ENCODE results near the gene ACTRT2. TPM values are rescaled to one million over a fixed set of nuclear protein-coding genes. Genes with fewer than 3 reads are reported as not detected.
A peak's percentile ranks its signal among the peaks of the same experiment; 100 is the strongest.

The ACTRT2 gene
- total RNA-seq, 2 experiments from 2014 or later, result not detected

DNA sequence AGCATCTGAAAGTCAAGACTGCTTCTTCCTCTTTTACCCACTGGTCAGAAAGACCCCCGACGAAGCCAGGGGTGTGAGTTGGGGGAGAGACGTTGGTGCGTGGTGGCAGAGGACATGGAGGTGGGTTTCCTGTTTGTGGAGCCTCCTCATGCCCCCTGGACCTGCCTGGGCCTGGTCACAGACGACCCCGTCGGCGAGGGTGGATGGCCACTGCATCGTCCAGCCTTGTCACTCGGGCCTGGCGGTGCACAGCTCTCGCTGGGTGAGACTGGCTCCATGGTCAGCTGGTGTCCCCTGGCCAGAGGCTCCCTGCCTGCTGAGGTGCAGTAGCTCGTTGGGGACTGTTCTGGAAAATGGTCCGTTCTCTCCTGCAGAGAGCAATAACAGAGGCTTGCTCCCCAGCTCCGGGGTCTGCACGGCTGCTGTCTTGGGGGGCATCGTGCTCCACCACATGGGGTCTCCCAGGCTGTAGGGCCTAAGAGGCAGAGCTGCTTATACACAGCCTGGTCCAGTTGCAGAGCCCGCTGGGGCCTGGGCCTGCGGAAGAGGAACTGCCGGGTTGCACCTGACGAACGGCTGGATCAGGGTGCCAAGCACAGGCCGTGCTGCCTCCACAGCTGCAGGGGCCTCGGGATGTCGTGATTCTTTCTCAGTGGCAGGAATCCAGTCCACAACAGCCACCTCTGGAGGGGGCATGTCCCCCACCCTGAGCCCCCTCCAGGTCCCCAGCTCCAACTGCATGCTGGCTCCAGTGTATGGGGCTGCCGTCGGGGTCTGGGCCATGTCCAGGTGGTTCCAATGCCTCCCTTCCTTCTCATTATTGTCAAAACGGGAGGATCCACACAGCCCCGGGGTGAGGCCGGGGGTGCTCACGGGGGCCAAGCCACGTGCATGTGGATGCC, 18.0 kb upstream of the ACTRT2 start:
- Mint-ChIP-seq H3K27ac (no peak overlapping the region), H3K36me3 (no peaks in the 10 kb centered on the region), H3K9me3 (peaks cover 2% of the 10 kb centered on the region), H3K4me3 (no peak overlapping the region), H3K27me3 (no peaks in the 10 kb centered on the region), H3K4me1 (no peaks in the 10 kb centered on the region)
- DNase-seq, result no peak
- ATAC-seq (ENCODE audit: low read depth), result no peak
- POLR2A ChIA-PET, result no interaction called here

DNA sequence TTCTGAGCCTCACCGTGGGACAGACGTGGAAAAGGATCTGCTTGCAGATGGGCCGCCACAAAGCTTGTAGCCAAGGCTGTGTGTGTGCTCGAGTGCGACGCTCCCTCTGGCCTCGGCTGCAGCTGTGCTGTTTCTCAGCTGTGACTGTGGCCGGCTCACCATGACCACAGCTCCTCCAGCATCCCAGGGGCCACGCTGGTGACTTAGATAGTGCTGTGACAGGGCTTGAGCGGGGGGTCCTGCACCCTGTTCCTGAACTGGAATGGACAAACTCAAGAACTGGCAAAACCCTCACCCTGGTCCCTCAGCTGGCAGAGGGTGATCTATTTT, 17.4 kb upstream of the ACTRT2 start:
- no peaks in the 10 kb centered on the region for H3K36me3 Mint-ChIP-seq
- DNase-seq, result no peak

DNA sequence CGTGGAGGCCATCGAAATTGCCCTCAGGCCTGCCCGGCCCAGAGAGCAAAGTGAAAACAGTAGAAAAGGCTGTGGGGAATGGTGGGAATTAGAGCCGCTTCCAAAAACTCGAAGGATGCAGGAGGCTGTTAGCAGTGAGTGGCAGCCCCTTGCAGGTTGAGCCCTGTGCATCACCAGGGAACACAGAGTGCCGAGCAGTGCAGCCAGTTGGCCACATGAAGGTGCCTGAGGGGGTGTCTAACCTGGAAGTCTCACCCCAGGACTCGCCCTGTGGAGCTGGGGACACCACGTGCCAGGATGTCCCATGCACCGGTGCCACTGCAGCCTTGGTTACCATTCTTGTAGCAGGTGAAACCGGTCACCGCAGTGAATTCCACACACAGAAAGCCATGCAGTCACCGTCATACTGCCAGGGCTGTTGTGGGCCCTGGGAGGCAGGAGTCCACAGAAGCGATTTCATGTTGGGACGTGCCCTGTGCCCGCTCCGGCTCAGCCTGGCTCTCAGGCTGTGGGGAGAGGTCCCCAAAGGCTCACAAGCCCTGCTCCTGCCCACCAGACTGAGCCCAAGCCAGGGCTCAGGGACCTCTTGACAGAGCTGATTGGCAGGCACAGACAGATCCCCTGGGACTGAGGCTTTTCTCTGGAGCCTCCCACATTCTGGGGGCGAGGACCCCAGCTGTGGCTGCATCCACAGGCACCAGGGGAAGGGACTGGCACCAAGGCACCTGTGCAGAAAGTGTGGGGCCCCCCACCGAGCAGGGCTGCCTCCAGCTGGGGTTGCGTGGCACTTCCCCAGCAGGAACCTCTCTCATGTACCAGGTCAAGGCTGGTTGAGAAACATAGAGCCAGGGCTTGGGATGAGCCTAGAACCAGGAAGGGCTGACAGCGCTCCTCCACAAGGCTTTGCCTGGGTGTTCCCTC, 16.7 kb upstream of the ACTRT2 start:
- POLR2A ChIA-PET, result no interaction called here
- no peak for DNase-seq
- H3K4me1 Mint-ChIP-seq, result no peaks in the 10 kb centered on the region

More for the DNA sequence above, 17.4 kb upstream of the ACTRT2 start:
- Mint-ChIP-seq H3K4me1 (no peaks in the 10 kb centered on the region), H3K27me3 (no peaks in the 10 kb centered on the region), H3K27ac (no peak overlapping the region), H3K9me3 (peaks cover 4% of the 10 kb centered on the region), H3K4me3 (no peak overlapping the region)
- POLR2A ChIA-PET, result no interaction called here
- no peak for ATAC-seq (ENCODE audit: low read depth)

DNA sequence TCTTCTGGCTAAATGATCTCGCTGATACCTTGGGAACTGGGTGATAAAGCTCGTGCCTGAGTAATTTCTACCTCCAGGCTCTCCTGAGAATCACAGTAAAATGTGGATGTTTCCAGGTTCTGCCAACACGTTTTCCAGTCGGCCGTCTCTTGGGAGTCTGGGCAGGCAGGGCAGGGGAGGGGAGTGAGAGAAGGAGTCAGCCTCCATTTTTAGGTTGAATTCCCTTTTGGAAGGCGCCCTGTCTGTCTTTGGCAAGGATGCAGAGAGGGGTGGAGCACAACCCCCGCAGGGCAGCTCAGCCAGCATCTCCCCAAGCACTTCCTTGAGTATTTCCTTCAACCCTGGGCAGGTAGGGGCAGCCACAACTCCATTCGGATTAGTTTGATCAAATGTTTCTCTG, 15.5 kb upstream of the ACTRT2 start:
- no peak for DNase-seq
- Mint-ChIP-seq H3K36me3 (no peaks in the 10 kb centered on the region), H3K9me3 (peaks cover 4% of the 10 kb centered on the region), H3K27me3 (no peaks in the 10 kb centered on the region), H3K27ac (no peak overlapping the region), H3K4me3 (no peak overlapping the region), H3K4me1 (no peaks in the 10 kb centered on the region)
- POLR2A ChIA-PET, result interaction anchor here (0.7 kb wide), 1 partner anchor 160 kb away, joined by 3 read pairs; no protein-coding TSS in a partner anchor
- no peak for ATAC-seq (ENCODE audit: low read depth)

More for the DNA sequence above, 16.7 kb upstream of the ACTRT2 start:
- Mint-ChIP-seq H3K36me3 (no peaks in the 10 kb centered on the region), H3K4me3 (no peak overlapping the region), H3K27me3 (no peaks in the 10 kb centered on the region), H3K9me3 (peaks cover 4% of the 10 kb centered on the region), H3K27ac (no peak overlapping the region)
- ATAC-seq (ENCODE audit: low read depth), result no peak

DNA sequence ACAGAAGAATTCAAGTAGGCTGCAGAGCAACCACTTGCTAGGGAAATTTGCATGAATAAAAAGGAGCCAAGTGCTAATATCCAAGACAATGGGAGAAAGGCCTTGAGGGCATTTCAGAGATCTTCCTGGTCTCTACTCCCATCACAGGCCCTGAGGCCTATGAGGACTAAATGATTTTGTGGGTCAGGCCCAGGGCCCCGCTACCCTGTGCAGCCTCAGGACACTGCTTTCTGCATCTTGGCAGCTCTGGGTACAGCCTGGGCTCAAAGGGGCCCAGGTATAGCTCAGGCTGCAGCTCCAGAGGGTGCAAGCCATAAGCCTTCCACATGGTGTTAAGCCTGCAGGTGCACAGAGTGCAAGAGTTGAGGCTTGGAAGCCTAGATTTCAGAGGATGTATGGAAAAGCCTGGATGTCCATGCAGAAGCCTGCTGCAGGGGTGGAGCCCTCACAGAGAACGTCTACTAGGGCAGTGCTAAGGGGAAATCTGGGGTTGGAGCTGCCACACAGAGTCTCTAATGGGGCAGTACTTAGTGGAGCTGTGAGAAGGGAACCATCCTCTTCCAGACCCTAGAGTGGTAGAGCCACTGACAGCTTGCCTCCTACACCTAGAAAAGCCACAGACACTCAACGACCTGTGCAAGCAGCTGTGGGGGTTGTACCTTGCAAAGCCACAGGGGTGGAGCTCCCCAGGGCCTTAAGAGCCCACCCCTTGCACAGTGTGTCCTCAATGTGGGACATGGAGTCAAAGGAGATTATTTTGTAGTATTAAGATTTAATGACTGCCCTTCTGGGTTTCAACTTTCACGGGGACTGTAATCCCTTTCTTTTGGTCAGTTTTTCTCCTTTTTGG, 13.7 kb upstream of the ACTRT2 start:
- DNase-seq, result no peak
- POLR2A ChIA-PET, result interaction anchor here (0.6 kb wide), 1 partner anchor 1702 kb away, joined by 3 read pairs; no protein-coding TSS in a partner anchor
- H3K36me3 Mint-ChIP-seq, result no peaks in the 10 kb centered on the region
- no peaks in the 10 kb centered on the region for H3K4me1 Mint-ChIP-seq
- H3K27ac Mint-ChIP-seq, result no peak overlapping the region
- H3K9me3 Mint-ChIP-seq, result peaks cover 4% of the 10 kb centered on the region
- H3K4me3 Mint-ChIP-seq, result no peak overlapping the region
- H3K27me3 Mint-ChIP-seq, result no peaks in the 10 kb centered on the region
- ATAC-seq (ENCODE audit: low read depth), result no peak

DNA sequence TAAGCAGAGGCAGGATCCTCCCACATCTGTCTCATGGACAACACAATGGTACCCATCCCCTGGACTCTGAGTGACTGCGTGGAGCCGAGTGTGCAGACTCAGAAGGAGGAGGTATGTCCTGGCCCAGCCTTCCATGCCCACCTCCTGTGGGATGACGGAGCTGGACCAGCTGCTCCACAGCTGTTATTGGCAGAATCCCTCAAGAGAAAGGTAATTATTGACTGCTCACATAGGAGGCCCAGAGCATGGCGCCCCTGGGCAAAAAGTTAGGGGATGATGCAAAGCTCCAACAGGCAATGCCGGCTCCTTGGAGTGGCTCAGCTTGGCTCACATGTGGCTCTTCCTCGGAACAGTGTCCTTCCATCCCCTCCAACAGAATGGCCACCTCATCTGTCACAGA, 12.2 kb upstream of the ACTRT2 start:
- H3K27me3 Mint-ChIP-seq, result peaks cover 2% of the 10 kb centered on the region
- no peak overlapping the region for H3K4me3 Mint-ChIP-seq
- ATAC-seq (ENCODE audit: low read depth), result no peak
- POLR2A ChIA-PET, result no interaction called here
- H3K36me3 Mint-ChIP-seq, result no peaks in the 10 kb centered on the region
- peaks cover 4% of the 10 kb centered on the region for H3K9me3 Mint-ChIP-seq
- no peak overlapping the region for H3K27ac Mint-ChIP-seq
- DNase-seq, result no peak
- H3K4me1 Mint-ChIP-seq, result no peaks in the 10 kb centered on the region

DNA sequence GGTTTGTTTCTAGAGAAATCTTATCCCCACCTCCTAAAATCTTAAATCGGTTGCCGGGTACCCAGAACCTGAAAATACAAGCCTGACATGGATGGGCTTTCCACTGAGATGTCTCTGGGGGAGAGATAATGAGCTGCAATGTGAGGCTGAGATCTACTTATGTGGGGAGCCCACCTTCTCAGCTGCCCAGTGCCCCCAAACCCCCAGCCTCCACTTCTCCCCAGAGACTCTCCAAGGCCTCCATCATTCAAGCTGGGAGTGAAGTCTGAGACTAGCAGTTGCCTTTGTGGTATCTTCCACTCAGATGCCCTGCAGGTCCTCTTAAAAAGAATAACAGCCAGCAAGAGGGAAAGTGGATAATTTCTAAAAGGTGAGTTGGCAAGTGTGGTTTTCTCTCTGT, 11.7 kb upstream of the ACTRT2 start:
- ATAC-seq (ENCODE audit: low read depth) (no peak), DNase-seq (no peak)
- no peak overlapping the region for H3K4me3 Mint-ChIP-seq
- no peak overlapping the region for H3K27ac Mint-ChIP-seq
- peaks cover 4% of the 10 kb centered on the region for H3K9me3 Mint-ChIP-seq
- peaks cover 2% of the 10 kb centered on the region for H3K27me3 Mint-ChIP-seq
- no peaks in the 10 kb centered on the region for H3K4me1 Mint-ChIP-seq
- POLR2A ChIA-PET, result no interaction called here
- H3K36me3 Mint-ChIP-seq, result no peaks in the 10 kb centered on the region

DNA sequence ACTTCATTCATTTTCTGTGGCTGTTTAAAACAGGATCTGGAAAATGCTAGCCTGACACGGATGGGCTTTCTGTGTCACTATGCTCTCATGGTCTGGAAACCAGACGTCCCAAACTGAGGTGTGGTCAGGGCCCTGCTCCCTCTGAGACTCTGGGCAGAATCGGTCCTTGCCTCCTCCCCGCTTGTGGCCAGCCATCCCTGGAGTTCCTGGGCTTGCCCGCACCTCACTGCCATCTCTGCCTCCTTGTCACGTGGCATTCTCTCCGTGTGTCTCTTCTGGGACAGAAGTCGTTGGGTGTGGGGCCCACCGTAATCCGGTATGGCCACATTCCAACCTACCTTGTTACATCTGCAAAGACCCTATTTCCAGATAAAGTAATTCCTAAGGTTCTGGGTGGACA, 10.1 kb upstream of the ACTRT2 start:
- POLR2A ChIA-PET, result no interaction called here
- peaks cover 4% of the 10 kb centered on the region for H3K9me3 Mint-ChIP-seq
- DNase-seq (no peak), ATAC-seq (ENCODE audit: low read depth) (no peak)
- H3K27ac Mint-ChIP-seq, result no peak overlapping the region
- no peaks in the 10 kb centered on the region for H3K36me3 Mint-ChIP-seq
- H3K4me3 Mint-ChIP-seq, result no peak overlapping the region
- H3K4me1 Mint-ChIP-seq, result no peaks in the 10 kb centered on the region
- peaks cover 2% of the 10 kb centered on the region for H3K27me3 Mint-ChIP-seq

DNA sequence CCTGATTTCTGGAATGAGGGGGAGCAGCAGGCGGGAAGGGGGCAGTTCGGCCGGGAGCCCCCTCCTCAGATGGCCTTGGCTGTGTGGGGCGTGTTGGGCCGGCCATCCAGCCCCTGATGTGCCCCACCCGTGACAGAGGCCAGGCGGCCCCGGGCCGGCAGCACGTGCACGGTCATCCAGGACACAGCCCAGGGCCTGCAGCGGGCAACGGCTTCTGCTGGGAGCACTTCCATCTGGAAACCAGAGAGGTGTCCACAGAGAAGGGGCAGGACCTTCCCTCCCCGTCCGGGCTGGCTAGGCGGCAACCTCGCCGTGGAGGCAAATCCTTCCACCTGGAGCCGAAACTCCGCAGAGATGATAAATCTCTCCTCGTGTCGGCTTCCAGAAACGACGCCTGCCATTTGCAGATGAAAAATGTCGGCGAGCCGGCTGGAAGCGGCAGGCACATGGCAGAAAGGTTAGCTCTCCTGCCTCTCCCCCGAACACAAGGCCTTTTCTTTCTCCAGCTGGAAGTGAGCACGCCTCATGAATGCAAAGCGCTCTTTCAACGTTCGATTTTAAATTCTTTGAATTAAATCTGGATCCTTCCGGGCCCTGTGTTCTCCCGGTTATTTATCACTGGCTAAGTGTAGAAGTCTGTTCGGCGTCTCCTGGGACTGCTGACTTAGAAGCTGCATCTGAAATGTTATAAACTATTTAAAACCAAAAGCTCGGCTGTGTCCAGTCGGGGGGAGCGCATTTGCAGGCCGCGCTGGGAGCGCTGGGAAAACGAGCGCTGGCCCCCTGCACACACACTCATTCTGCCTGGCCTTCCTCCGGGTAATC, 9.4 kb upstream of the ACTRT2 start:
- no peak for ATAC-seq (ENCODE audit: low read depth)
- no peak overlapping the region for H3K4me3 Mint-ChIP-seq
- no peaks in the 10 kb centered on the region for H3K4me1 Mint-ChIP-seq
- POLR2A ChIA-PET, result no interaction called here
- H3K9me3 Mint-ChIP-seq, result peaks cover 2% of the 10 kb centered on the region
- DNase-seq, result peak; percentile 21
- H3K27ac Mint-ChIP-seq, result no peak overlapping the region
- no peaks in the 10 kb centered on the region for H3K36me3 Mint-ChIP-seq
- peaks cover 2% of the 10 kb centered on the region for H3K27me3 Mint-ChIP-seq

DNA sequence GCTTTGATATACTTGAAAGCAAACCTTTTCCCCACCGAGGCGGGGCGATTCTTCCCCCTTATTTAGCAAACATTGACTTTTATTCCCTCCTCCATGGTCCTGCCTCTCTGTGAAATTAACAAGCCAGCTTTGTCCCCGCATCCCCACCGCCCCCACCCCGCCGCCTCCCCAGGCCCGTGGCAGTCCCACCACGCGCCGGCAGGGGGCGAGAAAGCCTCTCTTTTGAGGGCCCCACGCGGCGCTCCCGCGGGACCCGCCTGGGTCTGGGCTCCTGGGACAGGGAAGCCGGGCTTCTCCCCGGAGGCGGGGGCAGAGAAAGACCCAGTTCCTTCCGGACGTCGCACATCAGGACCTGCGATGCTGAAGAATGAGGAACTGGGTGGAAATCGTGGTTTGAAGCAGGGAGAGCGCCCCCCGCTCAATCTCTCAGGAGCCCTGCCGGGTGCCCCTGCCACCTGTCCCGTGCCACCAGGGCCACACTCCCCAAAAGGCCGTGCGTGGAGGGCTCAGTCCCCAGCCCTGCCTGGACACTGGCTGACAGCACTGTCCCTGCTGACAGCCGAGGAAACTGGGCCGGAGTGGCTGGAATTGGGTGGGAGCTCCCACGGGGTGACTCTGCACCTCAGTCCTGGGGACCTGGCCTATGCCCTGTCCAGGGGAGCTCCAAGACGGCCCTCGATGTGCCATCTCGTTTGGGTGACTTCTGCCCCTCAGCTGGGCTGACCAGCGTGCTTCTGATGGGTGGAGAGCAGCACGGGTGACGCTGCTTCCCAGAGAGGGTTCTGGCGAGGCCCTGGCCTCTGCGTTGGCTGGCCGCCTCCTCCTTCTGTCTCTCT, 8.6 kb upstream of the ACTRT2 start:
- no peaks in the 10 kb centered on the region for H3K4me1 Mint-ChIP-seq
- peaks cover 2% of the 10 kb centered on the region for H3K9me3 Mint-ChIP-seq
- no peak overlapping the region for H3K27ac Mint-ChIP-seq
- no peak for ATAC-seq (ENCODE audit: low read depth)
- no peak overlapping the region for H3K4me3 Mint-ChIP-seq
- DNase-seq, result peak; percentile 69
- POLR2A ChIA-PET, result no interaction called here
- no peaks in the 10 kb centered on the region for H3K36me3 Mint-ChIP-seq
- H3K27me3 Mint-ChIP-seq, result peaks cover 2% of the 10 kb centered on the region

DNA sequence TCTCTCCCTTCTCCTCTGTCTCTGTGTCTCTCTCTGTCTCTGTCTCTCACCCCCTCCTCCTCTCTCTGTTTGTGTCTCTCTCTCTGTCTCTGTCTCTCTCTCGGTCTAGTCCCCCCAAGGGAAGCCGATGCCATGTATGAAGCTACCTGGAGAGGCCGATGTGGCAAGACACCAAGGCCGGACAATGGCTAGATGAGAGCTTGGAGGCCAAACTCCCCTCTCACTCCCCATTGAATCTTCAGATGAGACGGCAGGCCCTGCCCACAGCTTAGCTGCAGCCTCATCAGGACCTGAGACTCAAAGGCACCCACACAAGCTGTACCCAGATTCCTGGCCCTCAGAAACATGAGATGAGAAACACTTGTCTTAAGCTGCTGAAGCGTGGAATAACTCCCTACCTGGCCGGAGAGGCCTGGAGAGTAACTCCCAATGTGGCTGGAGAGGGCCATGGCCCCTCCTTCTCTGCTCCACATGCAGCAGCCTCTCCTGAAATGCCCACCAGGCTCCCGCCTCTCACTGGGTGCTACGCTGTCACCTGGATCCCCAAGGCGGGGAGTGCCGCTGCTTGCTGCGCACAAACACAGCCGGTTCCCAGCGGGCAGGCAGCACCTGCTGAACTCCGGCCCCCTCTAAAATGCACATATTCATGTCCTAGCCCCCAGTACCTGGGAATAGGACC, 7.8 kb upstream of the ACTRT2 start:
- DNase-seq, result no peak
- no peak overlapping the region for H3K27ac Mint-ChIP-seq
- no peak overlapping the region for H3K4me3 Mint-ChIP-seq

More for the DNA sequence above, 7.8 kb upstream of the ACTRT2 start:
- Mint-ChIP-seq H3K27me3 (peaks cover 2% of the 10 kb centered on the region), H3K4me1 (no peaks in the 10 kb centered on the region), H3K36me3 (no peaks in the 10 kb centered on the region), H3K9me3 (peaks cover under 1% of the 10 kb centered on the region)
- no peak for ATAC-seq (ENCODE audit: low read depth)
- POLR2A ChIA-PET, result interaction anchor here (0.6 kb wide), 1 partner anchor 500 kb away, joined by 3 read pairs; no protein-coding TSS in a partner anchor
